Urinary bladder (tissue), 4 donors: ENCODE data around the gene BIN1. TPM values are rescaled to one million over a fixed set of nuclear protein-coding genes. Genes with fewer than 3 reads are reported as not detected.

Source experiments
- DNase-seq: peaks from one replicate; pipeline ENCODE4 v3.0.0-alpha.2; 2015; ENCODE audit errors: extremely low spot score
- H3K27ac ChIP-seq: one replicate; pipeline ENCODE4 v1.5.1; 2013; ENCODE audit warnings: low read depth, mild to moderate bottlenecking, moderate library complexity
- H3K36me3 ChIP-seq: one replicate; pipeline ENCODE4 v1.6.1; 2013; ENCODE audit warnings: mild to moderate bottlenecking, moderate library complexity; ENCODE audit not compliant: insufficient read depth
- H3K4me1 ChIP-seq: one replicate; pipeline ENCODE4 v1.6.1; 2013; ENCODE audit warnings: mild to moderate bottlenecking, moderate library complexity; ENCODE audit not compliant: insufficient read depth
- H3K4me3 ChIP-seq: one replicate; pipeline ENCODE4 v1.5.1; 2013; ENCODE audit warnings: low read depth, low read length
- WGBS: extraction: QIAGEN DNeasy Blood & Tissue Kit; methylation state at CpG from one replicate; pipeline ENCODE4 v1.1.7; 2013; 5-methylcytosine and 5-hydroxymethylcytosine counted together
- polyA plus RNA-seq: library from polyadenylated mRNA; stranded (reverse); fragments of 200-250 nt; gene quantifications from one replicate; pipeline ENCODE4 v1.2.3, GENCODE V29; 2013
- total RNA-seq: library from RNA; depleted of rRNA; stranded (reverse); fragments of >200 nt; gene quantifications from one replicate; pipeline ENCODE4 v1.2.3, GENCODE V29; 2014
- donor health status: healthy with polysubstance abuse.
- donor health status: healthy.

Gene BIN1
- total and polyA plus RNA-seq, 2 donors = 72.9 to 149 TPM

- WGBS = 77% methylated on average over 13 of the region's 13 CpGs
- Histone ChIP-seq H3K27ac (no peak overlapping the region), H3K4me3 (no peak overlapping the region), H3K36me3 (no peaks in the 10 kb centered on the region), H3K4me1 (no peaks in the 10 kb centered on the region)
- DNase-seq = no peak
Measured at GRCh38 chr2:127140538-127140937, 33.6 kb upstream of the BIN1 start.

GRCh38 chr2:127139766-127140165 lies 32.8 kb upstream of the BIN1 start:
- DNase-seq = no peak
- Histone ChIP-seq H3K27ac (no peak overlapping the region), H3K4me3 (no peak overlapping the region), H3K4me1 (no peaks in the 10 kb centered on the region), H3K36me3 (no peaks in the 10 kb centered on the region)
- WGBS = 87% methylated on average over 2 of the region's 2 CpGs

GRCh38 chr2:127138281-127138680 lies 31.3 kb upstream of the BIN1 start:
- 88% methylated on average over 12 of the region's 12 CpGs for WGBS
- Histone ChIP-seq H3K4me1 (no peaks in the 10 kb centered on the region), H3K36me3 (no peaks in the 10 kb centered on the region), H3K4me3 (no peak overlapping the region), H3K27ac (no peak overlapping the region)
- no peak for DNase-seq

- DNase-seq = no peak
- no peaks in the 10 kb centered on the region for H3K36me3 ChIP-seq
- H3K4me3 ChIP-seq = no peak overlapping the region
- H3K4me1 ChIP-seq = no peaks in the 10 kb centered on the region
- no peak overlapping the region for H3K27ac ChIP-seq
- 93% methylated on average over 15 of the region's 15 CpGs for WGBS
Measured at GRCh38 chr2:127137741-127138140, 30.8 kb upstream of the BIN1 start.

DNA sequence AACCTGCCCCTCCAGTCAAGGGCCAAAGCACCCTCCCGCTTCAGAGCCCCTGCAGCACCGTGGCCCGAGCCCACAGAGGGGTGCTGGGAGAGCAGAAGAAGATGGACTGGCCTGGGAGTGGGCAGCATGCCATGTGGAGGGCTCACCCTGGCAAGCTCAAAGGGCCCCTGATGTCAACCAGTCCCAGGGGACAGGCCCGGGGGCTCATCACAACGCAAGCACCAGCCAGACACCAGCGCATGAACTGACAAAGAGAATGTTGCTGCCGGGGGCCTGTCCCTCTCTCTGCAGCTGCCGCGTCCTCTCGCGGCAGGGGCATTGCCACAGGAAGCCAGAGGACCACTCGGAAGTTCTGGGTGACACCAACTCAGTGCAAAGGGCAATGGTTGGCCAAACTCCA lies 30.3 kb upstream of the BIN1 start:
- no peaks in the 10 kb centered on the region for H3K36me3 ChIP-seq
- H3K4me3 ChIP-seq = no peak overlapping the region
- no peak for DNase-seq
- WGBS = 89% methylated on average over 12 of the region's 12 CpGs
- H3K4me1 ChIP-seq = no peaks in the 10 kb centered on the region
- H3K27ac ChIP-seq = no peak overlapping the region

DNA sequence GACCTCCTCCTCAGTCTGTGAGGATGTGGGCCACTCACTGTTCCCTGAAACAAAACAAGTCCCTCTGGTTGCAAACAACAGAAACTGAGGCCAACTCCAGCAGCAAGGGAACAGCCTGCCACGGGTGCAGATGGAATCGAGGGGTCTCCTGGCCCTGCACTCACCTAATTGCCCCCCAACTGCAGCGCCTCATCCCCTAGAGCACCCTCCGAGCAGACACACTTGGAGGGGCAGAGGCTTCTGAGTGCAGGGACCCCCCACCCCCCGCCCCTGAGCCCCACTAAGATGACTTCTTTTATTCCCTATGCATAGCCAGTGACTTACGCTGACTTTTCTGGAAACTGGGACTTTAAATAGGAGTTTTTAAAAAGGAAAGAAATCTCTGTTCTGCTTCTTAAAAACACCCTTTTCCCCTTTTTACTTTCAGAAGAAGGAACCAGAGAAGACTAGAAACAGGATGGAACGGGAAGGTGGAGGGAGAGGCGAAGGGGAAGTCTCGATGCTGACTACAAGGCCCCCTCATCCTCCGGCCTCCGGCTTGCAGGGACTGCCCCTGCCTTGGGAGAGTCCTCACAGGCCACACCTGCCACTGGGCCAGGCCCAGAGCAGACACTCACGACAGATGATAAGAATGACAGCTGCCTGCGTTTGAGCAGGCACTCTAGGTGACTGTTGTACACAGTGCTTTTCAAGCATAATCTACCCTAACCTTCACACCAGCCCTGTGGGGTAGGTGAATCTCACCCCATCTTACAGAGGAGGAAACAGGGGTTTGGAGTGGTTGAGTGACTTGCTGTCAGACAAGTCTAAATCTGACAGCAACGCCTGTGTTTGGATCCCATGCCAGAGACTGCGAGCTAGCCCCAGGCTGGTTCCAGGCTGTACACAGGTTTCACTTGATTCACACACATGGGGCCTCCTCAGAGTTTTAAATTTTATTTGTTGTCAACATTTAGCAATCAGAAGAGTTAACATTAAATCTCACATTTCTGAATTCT lies 28.2 kb upstream of the BIN1 start:
- no peaks in the 10 kb centered on the region for H3K4me1 ChIP-seq
- no peaks in the 10 kb centered on the region for H3K36me3 ChIP-seq
- no peak overlapping the region for H3K27ac ChIP-seq
- 83% methylated on average over 15 of the region's 15 CpGs for WGBS
- no peak overlapping the region for H3K4me3 ChIP-seq
- no peak for DNase-seq

DNA sequence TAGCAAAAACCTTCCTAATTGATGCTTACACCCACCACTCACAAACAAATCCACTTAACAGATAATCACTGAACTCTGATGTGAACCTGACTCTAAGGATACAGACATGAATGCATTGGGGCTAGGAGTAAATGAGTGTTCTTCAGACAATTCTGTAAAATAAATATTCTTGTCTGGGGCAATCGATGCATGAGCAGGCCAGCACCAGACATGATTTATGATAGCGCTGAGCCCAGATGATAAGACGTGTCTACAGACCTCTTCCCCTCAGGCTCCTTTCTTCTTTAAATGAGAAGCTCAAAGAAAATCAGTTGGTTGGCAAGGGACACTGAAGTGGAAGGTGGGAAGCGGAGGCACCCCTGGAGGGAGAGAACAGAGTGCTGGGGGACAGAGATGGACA lies 27.3 kb upstream of the BIN1 start:
- DNase-seq = no peak
- H3K4me3 ChIP-seq = no peak overlapping the region
- H3K4me1 ChIP-seq = no peaks in the 10 kb centered on the region
- no peaks in the 10 kb centered on the region for H3K36me3 ChIP-seq
- no peak overlapping the region for H3K27ac ChIP-seq
- WGBS = 78% methylated on average over 4 of the region's 4 CpGs

DNA sequence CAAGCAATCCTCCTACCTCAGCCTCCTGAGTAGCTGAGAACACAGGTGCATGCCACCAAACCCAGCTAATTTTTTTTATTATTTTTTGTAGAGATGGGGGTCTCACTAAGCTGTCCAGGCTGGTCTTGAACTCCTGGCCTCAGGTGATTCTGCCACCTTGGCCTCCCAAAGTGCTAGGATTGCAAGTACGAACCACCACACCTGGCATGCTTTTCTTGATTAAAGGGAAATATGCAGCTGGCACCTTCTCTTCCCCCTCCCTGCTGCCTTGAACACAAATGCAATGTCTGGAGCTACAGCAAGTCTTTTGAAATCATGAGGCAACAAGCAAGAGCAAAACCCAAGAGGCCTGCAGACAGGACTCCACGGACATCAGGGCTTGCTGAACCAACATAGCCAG lies 26.8 kb upstream of the BIN1 start:
- DNase-seq = no peak
- H3K36me3 ChIP-seq = no peaks in the 10 kb centered on the region
- H3K27ac ChIP-seq = no peak overlapping the region
- no peak overlapping the region for H3K4me3 ChIP-seq
- WGBS = 98% methylated on average over 2 of the region's 2 CpGs
- no peaks in the 10 kb centered on the region for H3K4me1 ChIP-seq

DNA sequence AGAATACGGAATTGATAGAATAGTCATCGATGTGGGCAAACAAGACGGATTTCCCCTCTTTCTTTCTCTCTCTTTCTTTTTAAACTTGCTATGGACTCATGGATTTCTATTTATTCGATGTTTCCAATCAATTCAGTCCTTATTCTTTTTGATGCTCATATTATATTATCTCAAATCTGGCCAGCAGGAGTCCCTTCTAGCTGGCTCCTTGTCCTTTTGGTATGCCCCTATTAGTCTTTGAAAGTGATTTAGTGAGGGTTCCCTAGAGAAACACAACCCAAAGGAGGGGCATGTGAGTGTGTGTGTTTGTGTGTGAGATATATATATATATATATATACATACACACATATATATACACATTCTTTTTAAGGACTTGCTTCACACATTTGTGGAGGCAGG lies 23.5 kb upstream of the BIN1 start:
- no peaks in the 10 kb centered on the region for H3K4me1 ChIP-seq
- no peak overlapping the region for H3K27ac ChIP-seq
- WGBS = 96% methylated on average over 4 of the region's 4 CpGs
- H3K36me3 ChIP-seq = no peaks in the 10 kb centered on the region
- no peak overlapping the region for H3K4me3 ChIP-seq
- DNase-seq = no peak

- 79% methylated on average over 11 of the region's 11 CpGs for WGBS
- Histone ChIP-seq H3K36me3 (no peaks in the 10 kb centered on the region), H3K27ac (no peak overlapping the region), H3K4me3 (no peak overlapping the region), H3K4me1 (no peaks in the 10 kb centered on the region)
- no peak for DNase-seq
Measured at GRCh38 chr2:127129937-127130336, 23.0 kb upstream of the BIN1 start.

DNA sequence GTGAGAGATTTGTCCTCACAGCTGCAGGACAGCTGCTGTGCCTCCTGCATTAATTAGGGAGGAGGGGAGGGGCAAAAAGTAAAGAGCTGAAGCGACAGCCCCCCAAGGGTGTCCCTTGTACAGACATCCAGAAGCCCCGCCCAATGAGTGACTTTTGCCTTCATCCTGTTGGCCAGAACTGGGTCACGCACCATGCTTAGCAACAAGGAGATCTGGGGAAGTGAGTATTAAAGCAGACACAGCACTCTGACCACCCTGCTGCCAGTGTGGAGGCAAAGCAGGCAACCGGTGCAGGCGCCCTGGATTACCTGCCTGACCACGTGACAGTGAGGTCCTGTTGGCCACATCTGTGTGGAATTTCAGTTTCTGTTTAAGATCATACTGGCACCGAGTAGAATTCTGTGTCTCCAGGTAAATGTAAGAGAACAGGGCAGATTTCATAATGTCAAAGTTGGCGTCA lies 21.5 kb upstream of the BIN1 start:
- no peak for DNase-seq
- Histone ChIP-seq H3K4me1 (no peaks in the 10 kb centered on the region), H3K4me3 (no peak overlapping the region), H3K36me3 (no peaks in the 10 kb centered on the region), H3K27ac (no peak overlapping the region)
- 51% methylated on average over 8 of the region's 8 CpGs for WGBS

DNA sequence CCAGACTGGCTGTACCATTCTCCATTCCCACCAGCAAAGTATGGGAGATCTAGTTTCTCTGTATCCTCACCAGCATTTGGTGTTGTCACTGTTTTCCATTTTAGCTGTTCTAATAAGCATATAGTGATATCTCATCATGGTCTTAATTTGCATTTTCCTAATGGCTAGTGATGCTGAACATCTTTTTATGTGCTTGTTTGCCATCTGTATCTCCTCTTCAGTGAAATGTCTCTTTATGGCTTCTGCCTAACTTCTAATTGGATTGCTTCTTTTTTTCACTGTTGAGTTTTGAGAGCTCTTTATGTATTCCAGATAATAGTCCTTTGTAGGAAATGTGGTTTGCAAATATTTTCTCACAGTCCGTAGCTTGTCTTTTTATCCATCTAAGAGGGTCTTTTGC lies 18.9 kb upstream of the BIN1 start:
- DNase-seq = no peak
- Histone ChIP-seq H3K4me3 (no peak overlapping the region), H3K4me1 (no peaks in the 10 kb centered on the region), H3K36me3 (no peaks in the 10 kb centered on the region), H3K27ac (no peak overlapping the region)
- WGBS = 92% methylated on average over 1 of the region's 1 CpG

DNA sequence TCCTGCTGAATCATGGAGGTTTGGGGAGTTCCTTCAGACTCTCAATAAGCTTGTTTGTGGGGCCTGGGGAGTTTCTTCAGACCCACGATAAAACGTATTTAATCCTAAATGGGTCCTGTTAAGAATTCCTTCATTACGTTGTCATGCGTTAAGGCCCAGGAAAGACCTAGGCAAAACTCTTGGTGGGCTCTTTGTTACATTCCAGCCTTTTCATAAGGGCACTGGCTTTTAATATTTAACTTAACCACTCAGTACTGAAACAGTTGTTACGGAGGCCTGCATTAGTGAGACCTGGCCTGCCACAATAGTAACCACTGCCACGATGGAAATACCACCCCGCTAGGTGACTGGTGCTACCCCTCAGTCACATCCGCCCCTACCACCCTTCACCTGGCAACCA lies 17.5 kb upstream of the BIN1 start:
- Histone ChIP-seq H3K36me3 (no peaks in the 10 kb centered on the region), H3K27ac (no peak overlapping the region), H3K4me3 (no peak overlapping the region), H3K4me1 (no peaks in the 10 kb centered on the region)
- DNase-seq = no peak
- 95% methylated on average over 8 of the region's 8 CpGs for WGBS

GRCh38 chr2:127122361-127123027 lies 15.5 kb upstream of the BIN1 start:
- 80% methylated on average over 10 of the region's 10 CpGs for WGBS

More at GRCh38 chr2:127122361-127123027, 15.5 kb upstream of the BIN1 start:
- H3K36me3 ChIP-seq = no peaks in the 10 kb centered on the region
- no peak overlapping the region for H3K4me3 ChIP-seq
- no peak for DNase-seq
- no peaks in the 10 kb centered on the region for H3K4me1 ChIP-seq
- no peak overlapping the region for H3K27ac ChIP-seq
